OCI-LY3 (cell line): ENCODE measurements around the gene RBM6.

Experiments
- H2AFZ ChIP-seq: fragments of 200-600, 300-600 bp; shearing (Covaris generic); 2 replicates; pipeline ENCODE4 v1.6.0; 2014; ENCODE audit warnings: antibody characterized with exemption, low read depth, low read length
- H3K27ac ChIP-seq: fragments of 200-600, 300-600 bp; sonication (generic); 2 replicates; pipeline ENCODE4 v1.5.1; 2014; ENCODE audit warnings: mild to moderate bottlenecking, low read length, moderate library complexity, mixed read lengths
- H3K27me3 ChIP-seq: fragments of 200-600, 300-600 bp; sonication (generic); 2 replicates; pipeline ENCODE4 v1.6.1; 2014; ENCODE audit warnings: low read depth, low read length, mixed read lengths
- H3K36me3 ChIP-seq: fragments of 200-600, 300-600 bp; sonication (generic); replicated peaks from 2 replicates; pipeline ENCODE3; 2014; ENCODE audit warnings: low read depth, low read length, mixed read lengths
- H3K4me1 ChIP-seq: fragments of 300-600, 200-600 bp; sonication (generic); 2 replicates; pipeline ENCODE4 v1.6.1; 2014; ENCODE audit warnings: low read length, mixed read lengths
- H3K4me2 ChIP-seq: fragments of 200-600, 300-600 bp; sonication (generic); 2 replicates; pipeline ENCODE4 v1.6.1; 2014; ENCODE audit warnings: low read length, mixed read lengths
- H3K4me3 ChIP-seq: fragments of 300-600, 200-600 bp; sonication (generic); 2 replicates; pipeline ENCODE4 v1.5.1; 2014; ENCODE audit warnings: antibody characterized with exemption, mild to moderate bottlenecking, low read length, moderate library complexity
- H3K79me2 ChIP-seq: fragments of 300-600, 200-600 bp; shearing (Covaris generic); 2 replicates; pipeline ENCODE4 v1.6.1; 2014; ENCODE audit warnings: mild to moderate bottlenecking, low read length, mixed read lengths
- H3K9ac ChIP-seq: fragments of 300-600, 200-600 bp; shearing (Covaris generic); 2 replicates; pipeline ENCODE4 v1.6.0; 2014; ENCODE audit warnings: mild to moderate bottlenecking, low read length, moderate library complexity
- H3K9me3 ChIP-seq: fragments of 200-600, 300-600 bp; shearing (Covaris generic); 2 replicates; pipeline ENCODE4 v1.6.1; 2014; ENCODE audit warnings: low read length, mixed read lengths; ENCODE audit not compliant: insufficient read depth
- H4K20me1 ChIP-seq: fragments of 200-600, 300-600 bp; sonication (generic); 2 replicates; pipeline ENCODE4 v1.6.1; 2016; ENCODE audit warnings: low read length, mixed read lengths; ENCODE audit not compliant: insufficient read depth
- CTCF ChIP-seq: fragments of 200-600, 300-600 bp; sonication (generic); IDR thresholded peaks from 2 replicates; pipeline ENCODE4 v1.5.1; 2014; ENCODE audit warnings: antibody characterized with exemption, low read length, low read depth
- EZH2phosphoT487 ChIP-seq: fragments of 200-600 bp; shearing (Covaris generic); IDR thresholded peaks from 2 replicates; pipeline ENCODE4 v1.6.1; 2018; ENCODE audit warnings: antibody characterized with exemption, mixed run types, low read depth

RBM6 gene

GRCh38 chr3:50089609-50089945, 149.6 kb downstream of the RBM6 start:
- Histone ChIP-seq H3K36me3 (peaks cover 35% of the 10 kb centered on the region), H3K4me3 (peak overlapping the region; percentile 88), H3K9ac (peak overlapping the region; percentile 97), H3K27ac (peak overlapping the region; percentile 74), H3K79me2 (peaks cover 50% of the 10 kb centered on the region), H3K4me1 (peaks cover 12% of the 10 kb centered on the region), H3K4me2 (peak overlapping the region; percentile 72), H4K20me1 (no peaks in the 10 kb centered on the region; the same call in 1 of the 2 replicates), H3K27me3 (no peaks in the 10 kb centered on the region), H2AFZ (no peak overlapping the region), H3K9me3 (no peaks in the 10 kb centered on the region)
- no peak for TF ChIP-seq CTCF
- TF ChIP-seq EZH2phosphoT487: no peak

- no peaks in the 10 kb centered on the region for H3K27me3 ChIP-seq
- H2AFZ ChIP-seq: no peak overlapping the region
- H4K20me1 ChIP-seq: peaks cover 3% of the 10 kb centered on the region; the same call in 1 of the 2 replicates
- peaks cover 48% of the 10 kb centered on the region for H3K36me3 ChIP-seq
- H3K27ac ChIP-seq: no peak overlapping the region
- H3K4me2 ChIP-seq: peak overlapping the region; percentile 72; the same call in 1 of the 2 replicates
- H3K4me1 ChIP-seq: peaks cover 12% of the 10 kb centered on the region
- no peak overlapping the region for H3K4me3 ChIP-seq
- H3K9me3 ChIP-seq: no peaks in the 10 kb centered on the region
- peaks cover 64% of the 10 kb centered on the region for H3K79me2 ChIP-seq
- no peak overlapping the region for H3K9ac ChIP-seq
- TF ChIP-seq EZH2phosphoT487 (no peak), CTCF (no peak)
Observed at GRCh38 chr3:50090984-50091383, 151.0 kb downstream of the RBM6 start.

- TF ChIP-seq CTCF (no peak), EZH2phosphoT487 (no peak)
- Histone ChIP-seq H3K9me3 (no peaks in the 10 kb centered on the region), H3K27me3 (no peaks in the 10 kb centered on the region), H3K79me2 (peaks cover 52% of the 10 kb centered on the region), H3K27ac (no peak overlapping the region), H3K4me3 (no peak overlapping the region), H3K36me3 (peaks cover 73% of the 10 kb centered on the region), H4K20me1 (peaks cover 4% of the 10 kb centered on the region; the same call in 1 of the 2 replicates), H3K9ac (no peak overlapping the region), H3K4me2 (no peak overlapping the region), H2AFZ (no peak overlapping the region), H3K4me1 (peaks cover 3% of the 10 kb centered on the region)
Observed at GRCh38 chr3:50095352-50095998, 155.5 kb downstream of the RBM6 start.

- Histone ChIP-seq H3K27me3 (no peaks in the 10 kb centered on the region), H3K36me3 (peaks cover 82% of the 10 kb centered on the region), H3K4me2 (no peak overlapping the region), H3K27ac (no peak overlapping the region), H3K9me3 (no peaks in the 10 kb centered on the region), H3K9ac (no peak overlapping the region), H3K4me1 (no peaks in the 10 kb centered on the region), H4K20me1 (0 out of 2 replicates have a peak, but pooled peaks cover 4% of the 10 kb centered on the region), H2AFZ (no peak overlapping the region), H3K79me2 (peaks cover 17% of the 10 kb centered on the region), H3K4me3 (no peak overlapping the region)
- no peak for TF ChIP-seq CTCF
- no peak for TF ChIP-seq EZH2phosphoT487
Observed at GRCh38 chr3:50100386-50100785, 160.4 kb downstream of the RBM6 start.
